NCI-H2171 treated with DMSO at 0.1 percent for 48 hours (cell line): ENCODE results near the gene RBM15.

Source experiments
- DNase-seq: peaks from one replicate; lab custom pipeline; 2025; lab: John Stamatoyannopoulos, UW

The RBM15 gene, protein sequence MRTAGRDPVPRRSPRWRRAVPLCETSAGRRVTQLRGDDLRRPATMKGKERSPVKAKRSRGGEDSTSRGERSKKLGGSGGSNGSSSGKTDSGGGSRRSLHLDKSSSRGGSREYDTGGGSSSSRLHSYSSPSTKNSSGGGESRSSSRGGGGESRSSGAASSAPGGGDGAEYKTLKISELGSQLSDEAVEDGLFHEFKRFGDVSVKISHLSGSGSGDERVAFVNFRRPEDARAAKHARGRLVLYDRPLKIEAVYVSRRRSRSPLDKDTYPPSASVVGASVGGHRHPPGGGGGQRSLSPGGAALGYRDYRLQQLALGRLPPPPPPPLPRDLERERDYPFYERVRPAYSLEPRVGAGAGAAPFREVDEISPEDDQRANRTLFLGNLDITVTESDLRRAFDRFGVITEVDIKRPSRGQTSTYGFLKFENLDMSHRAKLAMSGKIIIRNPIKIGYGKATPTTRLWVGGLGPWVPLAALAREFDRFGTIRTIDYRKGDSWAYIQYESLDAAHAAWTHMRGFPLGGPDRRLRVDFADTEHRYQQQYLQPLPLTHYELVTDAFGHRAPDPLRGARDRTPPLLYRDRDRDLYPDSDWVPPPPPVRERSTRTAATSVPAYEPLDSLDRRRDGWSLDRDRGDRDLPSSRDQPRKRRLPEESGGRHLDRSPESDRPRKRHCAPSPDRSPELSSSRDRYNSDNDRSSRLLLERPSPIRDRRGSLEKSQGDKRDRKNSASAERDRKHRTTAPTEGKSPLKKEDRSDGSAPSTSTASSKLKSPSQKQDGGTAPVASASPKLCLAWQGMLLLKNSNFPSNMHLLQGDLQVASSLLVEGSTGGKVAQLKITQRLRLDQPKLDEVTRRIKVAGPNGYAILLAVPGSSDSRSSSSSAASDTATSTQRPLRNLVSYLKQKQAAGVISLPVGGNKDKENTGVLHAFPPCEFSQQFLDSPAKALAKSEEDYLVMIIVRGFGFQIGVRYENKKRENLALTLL

DNA sequence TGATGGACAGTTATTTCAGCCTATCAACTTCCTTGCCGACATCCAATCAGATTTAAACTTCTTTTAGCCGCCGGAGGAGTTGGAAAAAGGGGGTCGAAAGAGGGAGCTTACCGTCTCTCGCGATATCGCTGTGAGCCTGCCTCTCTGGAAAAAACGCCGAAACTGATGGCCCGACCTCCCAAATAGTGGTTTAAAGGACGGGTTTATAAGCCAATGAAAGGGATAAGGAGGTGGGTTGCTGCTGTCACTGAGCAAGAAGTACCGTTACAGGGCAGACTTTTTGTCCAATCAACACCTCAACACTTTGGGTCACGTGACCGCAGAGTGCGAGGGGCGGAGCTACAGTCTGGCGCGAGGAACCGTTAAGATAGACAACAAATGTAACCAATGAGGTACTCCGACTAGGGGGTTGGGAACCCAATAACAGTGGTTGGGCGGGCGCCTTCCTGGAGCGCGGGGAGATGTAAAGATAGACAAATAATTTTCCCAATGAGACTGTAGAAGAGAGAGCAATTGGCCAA lies at the start of gene RBM15:
RBM15 (plus strand) TSS at position 492 of the 521 bp plus-strand sequence; CDS start at position 521, 29 bp downstream.
- DNase-seq = peak; percentile 100

DNA sequence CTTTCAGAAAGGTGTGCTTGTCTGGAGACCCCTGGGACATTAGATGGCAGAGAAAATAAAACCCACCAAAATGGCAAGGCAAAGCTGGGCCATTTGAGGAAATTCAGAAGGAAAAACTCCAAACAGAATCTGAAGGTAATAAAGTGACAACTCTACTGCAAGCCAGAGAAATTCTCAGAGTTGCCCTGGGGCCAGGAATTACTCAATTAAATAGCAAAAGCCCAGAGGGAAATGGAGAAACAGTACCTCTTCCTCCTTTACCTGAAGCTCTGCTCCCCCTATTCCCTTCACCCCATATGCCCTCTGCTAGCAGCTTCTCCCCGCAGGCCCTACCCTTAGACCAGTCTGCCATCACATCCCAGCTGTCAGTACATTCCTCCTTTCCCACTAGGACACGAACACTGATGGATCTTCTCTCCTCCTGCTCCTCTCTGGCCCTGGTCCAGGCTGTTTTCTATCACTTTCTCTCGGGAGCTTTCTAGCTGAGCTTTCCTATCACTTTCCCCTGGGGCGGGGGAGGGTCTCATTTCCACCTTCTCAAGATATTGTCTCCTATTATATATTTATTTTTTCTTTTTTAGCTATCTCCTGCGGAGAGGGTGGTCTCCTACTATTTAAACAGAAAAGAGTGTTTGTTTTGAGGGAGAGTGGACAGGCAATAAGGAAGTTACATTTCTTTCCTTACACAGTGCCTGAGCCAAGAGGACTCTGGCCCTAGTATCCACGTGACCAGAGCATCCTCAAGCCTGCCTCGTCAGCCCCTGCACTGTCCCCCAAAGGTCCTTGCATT lies 47.7 kb upstream of the RBM15 start:
- peak; percentile 62 for DNase-seq

DNA sequence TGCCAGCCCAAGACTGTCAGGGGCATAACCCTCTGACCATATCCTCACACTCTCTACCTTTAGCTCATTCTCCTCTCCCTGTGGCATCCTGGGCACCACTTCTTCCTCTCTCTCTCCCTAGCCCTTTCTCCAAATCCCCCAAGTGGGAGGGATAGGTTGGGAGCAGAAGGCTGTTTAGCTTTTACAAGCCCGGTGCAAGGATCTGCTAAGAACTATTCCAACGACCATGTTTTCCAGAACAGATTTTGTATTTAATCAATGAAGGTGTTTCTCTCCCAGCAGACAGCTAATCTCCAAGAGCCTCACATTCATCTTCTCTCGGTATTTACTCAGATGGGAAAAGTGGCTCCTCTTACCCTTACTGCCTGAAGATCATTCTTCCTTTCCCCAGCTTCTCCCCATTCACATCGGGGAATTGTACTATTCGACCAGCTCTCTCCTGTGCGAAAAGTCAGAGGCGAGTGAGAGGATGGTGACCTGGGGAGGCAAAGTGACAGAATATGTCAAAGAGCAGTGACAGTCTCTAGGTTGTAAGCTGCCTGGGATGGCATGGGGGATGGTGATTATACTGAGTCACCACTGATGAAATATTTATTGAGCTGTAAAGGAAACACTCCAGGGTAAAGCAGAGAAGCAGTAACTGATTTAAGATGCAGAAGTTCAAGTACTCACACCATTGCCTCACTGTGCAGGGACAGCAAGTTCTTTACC lies 47.0 kb upstream of the RBM15 start:
- no peak for DNase-seq

DNA sequence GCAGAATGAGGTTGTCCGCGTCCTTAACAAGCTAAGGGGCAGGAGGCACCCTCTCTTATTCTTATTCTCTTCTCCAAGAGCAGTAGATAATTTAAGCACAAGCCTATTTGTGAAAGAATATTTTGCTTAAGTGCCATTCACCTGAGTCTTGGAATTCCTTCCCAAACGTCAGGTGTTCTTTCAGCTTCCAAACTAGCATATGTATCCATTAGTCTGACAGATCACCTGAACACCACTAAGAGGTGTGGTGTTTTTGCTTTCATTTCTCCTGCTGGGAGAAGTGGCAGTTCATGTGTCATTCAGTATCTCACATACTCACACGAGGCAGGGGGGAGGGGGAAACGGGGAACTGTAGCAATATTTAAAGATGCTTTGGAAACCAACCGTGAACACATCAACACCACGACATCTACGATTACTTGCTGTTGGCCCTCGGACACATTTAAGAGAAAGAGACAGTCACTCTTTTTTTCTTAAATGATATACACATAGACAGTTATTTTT lies 45.5 kb upstream of the RBM15 start:
- peak; percentile 35 for DNase-seq

GRCh38 chr1:110294308-110294707 lies 44.9 kb upstream of the RBM15 start:
- no peak for DNase-seq

GRCh38 chr1:110298991-110299390 lies 40.2 kb upstream of the RBM15 start:
- no peak for DNase-seq

- no peak for DNase-seq
Measured at GRCh38 chr1:110300412-110301085, 38.6 kb upstream of the RBM15 start.

DNA sequence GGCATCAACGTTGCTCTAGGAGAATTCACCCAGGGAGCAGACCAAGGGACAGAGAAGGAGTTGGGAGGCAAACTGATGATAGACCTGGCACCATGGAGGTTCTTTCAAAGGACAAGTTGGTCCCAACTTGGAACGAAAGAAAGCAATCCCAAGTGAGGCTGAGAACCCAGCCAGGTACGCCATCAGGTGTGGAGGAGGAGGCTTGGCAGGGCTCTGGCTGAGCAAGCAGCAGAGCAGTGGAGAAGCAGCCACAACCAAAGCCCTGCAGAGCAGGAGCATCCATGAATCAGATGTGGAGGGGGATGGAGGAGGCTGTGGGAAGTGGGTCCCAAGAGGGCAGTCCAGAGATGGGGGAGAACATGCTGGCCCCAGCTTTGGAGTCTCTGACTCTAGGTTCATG lies 36.3 kb upstream of the RBM15 start:
- DNase-seq = no peak

GRCh38 chr1:110305900-110306420 lies 33.2 kb upstream of the RBM15 start:
- DNase-seq = no peak

DNA sequence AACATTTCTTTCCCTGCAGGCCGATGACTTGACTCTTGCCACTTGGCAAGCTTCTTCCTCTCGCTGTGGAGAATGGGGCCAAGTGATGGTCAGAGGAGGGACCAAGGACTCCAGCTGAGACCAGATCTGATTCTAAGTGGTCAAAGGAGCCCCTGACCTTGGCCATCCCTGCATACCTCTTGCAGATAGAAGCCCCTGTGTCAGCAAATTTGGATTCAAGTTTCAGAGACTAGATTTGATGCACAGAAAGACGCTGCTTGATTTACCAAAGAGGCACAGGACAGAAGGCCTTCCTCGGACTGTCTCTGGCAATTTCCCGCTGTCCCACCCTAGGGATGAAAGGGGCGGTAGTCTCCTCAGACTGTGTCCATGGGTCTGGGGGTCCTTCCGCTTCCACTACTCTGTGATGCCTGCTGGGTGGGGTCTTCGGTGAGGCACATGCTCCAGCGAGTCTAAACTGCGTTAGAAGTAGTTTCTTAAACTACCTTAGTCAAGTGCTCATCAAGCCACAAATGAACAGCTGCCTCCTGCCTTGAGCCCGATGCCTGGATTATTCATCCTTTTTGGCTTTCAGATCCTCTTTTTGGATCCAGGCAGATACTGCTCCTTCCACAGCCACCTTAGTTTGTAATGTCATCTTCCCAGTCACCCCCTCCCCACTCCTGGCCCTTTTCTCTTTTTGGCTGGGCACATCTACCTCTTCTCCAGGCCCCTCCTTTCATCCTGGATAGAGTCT lies 31.8 kb upstream of the RBM15 start:
- DNase-seq = no peak

- DNase-seq = no peak
Measured at GRCh38 chr1:110308247-110308646, 30.9 kb upstream of the RBM15 start.

DNA sequence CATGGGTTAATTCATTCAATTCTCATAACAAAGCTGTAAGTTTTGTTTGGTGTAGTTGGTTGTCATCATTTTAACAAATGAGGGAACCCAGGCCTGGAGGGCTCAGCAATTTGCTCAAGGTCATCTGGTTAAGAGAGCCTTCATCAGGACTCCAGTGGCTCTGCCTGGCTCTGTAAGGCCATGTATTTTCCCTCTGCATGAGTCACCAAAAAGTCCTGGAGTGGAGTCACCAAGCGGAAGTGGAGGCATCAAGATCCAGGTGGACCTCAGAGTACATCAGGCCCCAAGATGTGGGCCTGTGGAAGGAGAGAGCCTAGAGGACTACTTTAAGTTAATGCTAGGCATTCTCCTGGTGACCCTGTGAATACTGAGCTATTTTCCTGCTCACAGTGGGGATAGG lies 30.0 kb upstream of the RBM15 start:
- DNase-seq = no peak

- DNase-seq = no peak
Measured at GRCh38 chr1:110309767-110310166, 29.4 kb upstream of the RBM15 start.

DNA sequence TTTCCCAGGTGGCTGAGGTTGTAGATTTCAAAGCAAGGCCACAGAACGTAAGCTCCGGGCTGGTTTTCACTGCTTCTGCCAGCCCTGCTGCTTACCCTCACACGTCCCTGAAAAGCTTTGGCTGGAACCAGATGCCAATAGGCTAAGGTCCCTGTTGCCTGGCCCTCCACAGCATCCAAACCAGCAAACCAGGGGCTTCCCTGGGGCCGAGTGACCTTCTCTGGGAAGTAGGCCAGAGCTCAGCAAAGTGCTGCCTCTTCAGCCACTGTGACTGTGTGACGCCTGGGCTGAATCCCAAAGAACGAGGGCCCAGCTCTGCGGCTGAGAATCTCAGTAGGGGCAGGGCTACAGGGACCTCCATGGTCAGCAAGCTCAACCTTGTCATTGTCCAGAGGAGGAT lies 28.9 kb upstream of the RBM15 start:
- no peak for DNase-seq

DNA sequence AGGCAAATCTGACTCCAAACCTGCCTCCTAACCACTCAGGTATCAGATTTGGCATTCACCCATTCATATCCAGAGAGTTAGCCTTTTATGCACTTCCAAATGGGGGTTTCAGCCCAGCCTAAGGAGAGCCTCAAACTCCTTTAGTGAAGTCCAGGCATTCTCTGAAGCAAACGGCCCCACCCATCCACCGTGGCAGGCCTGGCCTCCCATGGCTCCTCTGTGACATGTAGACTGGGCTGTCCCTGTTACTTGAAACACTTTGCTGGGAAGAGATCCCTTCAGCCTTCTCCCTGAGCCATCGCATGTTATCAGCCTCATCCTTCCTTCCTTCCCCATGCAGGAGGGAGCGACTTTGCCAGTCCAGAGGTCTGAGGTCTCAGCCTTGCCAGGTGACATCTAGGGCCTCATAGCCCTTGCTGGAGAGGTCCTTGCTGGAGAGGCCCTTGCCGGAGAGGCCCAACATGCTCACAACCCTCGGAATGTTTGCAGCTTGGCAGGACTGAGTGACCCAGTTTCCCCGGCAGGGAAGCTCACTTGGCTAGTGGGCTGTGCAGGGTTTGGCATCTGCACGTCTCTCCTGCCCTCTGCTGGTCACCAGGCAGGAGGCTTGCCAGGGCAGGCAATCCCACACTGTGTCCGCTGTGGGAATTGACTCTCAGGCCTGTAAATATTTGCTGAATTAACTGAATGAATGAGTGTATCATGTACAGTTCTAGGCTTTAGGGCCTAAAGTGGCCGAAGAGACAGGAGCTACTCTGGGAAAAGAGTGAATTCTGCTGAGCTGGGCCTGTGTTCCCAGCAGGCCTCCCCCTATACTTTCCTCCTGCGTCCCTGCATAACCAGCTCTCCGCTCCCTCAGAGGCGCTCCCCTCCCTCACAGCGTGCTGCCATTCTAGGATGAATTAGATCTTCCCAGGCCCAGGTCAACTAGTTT lies 26.7 kb upstream of the RBM15 start:
- DNase-seq = peak; percentile 65

DNA sequence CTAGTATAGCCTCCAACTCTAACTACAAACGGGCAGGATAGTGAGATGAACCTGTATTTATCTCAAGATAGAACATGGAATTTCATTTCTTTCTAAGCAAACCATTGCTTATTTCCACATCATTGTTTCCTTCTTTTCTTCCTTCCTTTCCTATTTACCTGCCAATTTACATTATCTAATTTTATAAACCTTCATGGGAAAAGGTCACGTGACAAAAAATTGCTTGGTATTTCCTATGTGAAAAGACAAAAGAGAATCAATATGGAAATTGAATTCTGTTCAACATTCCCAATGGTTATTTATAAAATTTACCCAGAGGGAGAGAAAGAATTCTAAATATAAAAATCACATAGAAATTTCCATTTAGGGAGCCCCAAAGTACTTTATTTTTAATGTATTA lies 22.4 kb upstream of the RBM15 start:
- DNase-seq = no peak

- no peak for DNase-seq
Measured at GRCh38 chr1:110318046-110318445, 21.1 kb upstream of the RBM15 start.
